Rectal smooth muscle tissue (tissue), 1 donor: ENCODE measurements around the gene S100A7.

Experiments
- H3K27ac ChIP-seq: one replicate; pipeline ENCODE4 v1.7.0; 2013; ENCODE audit warnings: low read depth, low read length, inconsistent platforms
- H3K27me3 ChIP-seq: one replicate; pipeline ENCODE4 v1.7.0; 2013; ENCODE audit warnings: low read length; ENCODE audit not compliant: control insufficient read depth, insufficient read depth
- H3K36me3 ChIP-seq: one replicate; pipeline ENCODE4 v1.7.0; 2013; ENCODE audit warnings: low read length; ENCODE audit not compliant: control insufficient read depth, insufficient read depth
- H3K4me1 ChIP-seq: one replicate; pipeline ENCODE4 v1.7.0; 2013; ENCODE audit warnings: low read length; ENCODE audit not compliant: control insufficient read depth, insufficient read depth
- H3K4me3 ChIP-seq: one replicate; pipeline ENCODE4 v1.7.0; 2013; ENCODE audit warnings: low read length
- H3K9ac ChIP-seq: one replicate; pipeline ENCODE4 v1.7.0; 2013; ENCODE audit warnings: low read length

The S100A7 gene

GRCh38 chr1:153460551-153460950, at the start of gene S100A7:
Gene S100A7, minus strand, starts transcription at chr1:153460651. Its CDS starts 1,638 bp downstream, at chr1:153459013.
- H3K4me1 ChIP-seq: no peaks in the 10 kb centered on the region
- H3K27me3 ChIP-seq: no peaks in the 10 kb centered on the region
- H3K36me3 ChIP-seq: no peaks in the 10 kb centered on the region
- no peak within 1 kb of the TSS for H3K27ac ChIP-seq
- no peak within 1 kb of the TSS for H3K4me3 ChIP-seq
- no peak within 1 kb of the TSS for H3K9ac ChIP-seq

- no peaks in the 10 kb centered on the region for H3K27me3 ChIP-seq
- H3K9ac ChIP-seq: no peak overlapping the region
- no peaks in the 10 kb centered on the region for H3K36me3 ChIP-seq
- no peak overlapping the region for H3K4me3 ChIP-seq
- peaks cover 17% of the 10 kb centered on the region for H3K4me1 ChIP-seq
- no peak overlapping the region for H3K27ac ChIP-seq
These were observed 49.4 kb upstream of the S100A7 start for GRCh38 chr1:153509729-153510354.

GRCh38 chr1:153509036-153509435, 48.6 kb upstream of the S100A7 start:
- Histone ChIP-seq H3K36me3 (no peaks in the 10 kb centered on the region), H3K27ac (no peak overlapping the region), H3K4me3 (no peak overlapping the region), H3K27me3 (no peaks in the 10 kb centered on the region), H3K9ac (no peak overlapping the region), H3K4me1 (peaks cover 17% of the 10 kb centered on the region)

GRCh38 chr1:153507926-153508583, 47.6 kb upstream of the S100A7 start:
- Histone ChIP-seq H3K9ac (no peak overlapping the region), H3K4me1 (peaks cover 17% of the 10 kb centered on the region), H3K4me3 (no peak overlapping the region), H3K27me3 (no peaks in the 10 kb centered on the region), H3K36me3 (no peaks in the 10 kb centered on the region), H3K27ac (peak overlapping the region; percentile 90)

DNA sequence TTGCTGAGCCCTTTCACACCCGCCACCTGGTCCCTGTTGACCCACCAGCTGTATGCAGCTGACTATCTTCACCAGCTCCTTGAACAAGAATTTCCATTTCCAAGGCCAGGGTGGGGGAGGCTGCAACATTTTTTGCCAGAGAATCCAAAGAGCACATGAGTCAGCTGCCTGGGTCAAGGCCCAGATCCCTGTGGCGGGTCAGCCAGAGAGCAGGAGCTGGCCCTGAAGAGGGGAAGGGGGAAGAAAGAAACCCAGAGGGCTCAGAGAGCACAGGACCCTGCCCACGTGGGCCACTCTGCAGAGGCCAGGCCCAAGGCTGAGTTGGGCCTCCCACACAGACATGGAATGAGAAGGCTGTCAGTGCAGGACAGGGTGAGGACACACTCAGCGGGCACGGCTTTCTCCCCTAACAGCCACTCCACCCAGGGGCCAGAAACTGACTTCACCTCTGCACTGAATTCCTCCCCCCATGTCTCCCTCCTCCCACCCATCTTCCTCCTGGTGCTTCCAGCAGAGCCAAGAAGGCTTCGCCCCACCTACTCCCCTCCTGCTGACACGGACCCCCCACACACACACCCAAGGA, 46.5 kb upstream of the S100A7 start:
- Histone ChIP-seq H3K36me3 (no peaks in the 10 kb centered on the region), H3K4me3 (peak overlapping the region; percentile 42), H3K9ac (no peak overlapping the region), H3K27me3 (no peaks in the 10 kb centered on the region), H3K4me1 (peaks cover 17% of the 10 kb centered on the region), H3K27ac (peak overlapping the region; percentile 90)

- no peaks in the 10 kb centered on the region for H3K36me3 ChIP-seq
- no peak overlapping the region for H3K4me3 ChIP-seq
- peaks cover 17% of the 10 kb centered on the region for H3K4me1 ChIP-seq
- H3K9ac ChIP-seq: no peak overlapping the region
- H3K27ac ChIP-seq: peak overlapping the region; percentile 90
- H3K27me3 ChIP-seq: no peaks in the 10 kb centered on the region
These were observed 45.9 kb upstream of the S100A7 start for GRCh38 chr1:153506386-153506785.

DNA sequence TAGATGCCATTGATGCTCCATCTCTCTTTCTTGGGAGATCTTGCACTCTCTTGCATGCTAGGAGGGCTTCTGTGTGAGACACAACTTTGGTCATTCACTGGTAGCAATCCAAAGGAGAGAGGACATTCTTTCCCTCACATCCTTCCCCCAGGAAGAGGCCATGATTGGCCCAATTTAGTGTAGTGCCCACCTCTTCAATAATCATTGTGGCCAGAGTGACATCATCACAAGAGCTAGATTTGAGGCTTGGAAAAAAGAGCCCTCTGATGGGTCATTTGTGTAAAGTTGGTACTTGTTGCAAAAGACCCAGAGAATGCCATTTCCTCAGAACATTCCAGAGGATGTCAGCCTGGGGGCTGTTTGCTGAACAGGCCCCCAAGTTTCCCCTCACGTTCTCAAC, 45.1 kb upstream of the S100A7 start:
- Histone ChIP-seq H3K27ac (peak overlapping the region; percentile 18), H3K9ac (no peak overlapping the region), H3K4me1 (peaks cover 17% of the 10 kb centered on the region), H3K36me3 (no peaks in the 10 kb centered on the region), H3K4me3 (no peak overlapping the region), H3K27me3 (no peaks in the 10 kb centered on the region)

GRCh38 chr1:153503766-153504165, 43.3 kb upstream of the S100A7 start:
- no peak overlapping the region for H3K27ac ChIP-seq
- peaks cover 17% of the 10 kb centered on the region for H3K4me1 ChIP-seq
- H3K9ac ChIP-seq: no peak overlapping the region
- no peak overlapping the region for H3K4me3 ChIP-seq
- H3K27me3 ChIP-seq: no peaks in the 10 kb centered on the region
- H3K36me3 ChIP-seq: no peaks in the 10 kb centered on the region

DNA sequence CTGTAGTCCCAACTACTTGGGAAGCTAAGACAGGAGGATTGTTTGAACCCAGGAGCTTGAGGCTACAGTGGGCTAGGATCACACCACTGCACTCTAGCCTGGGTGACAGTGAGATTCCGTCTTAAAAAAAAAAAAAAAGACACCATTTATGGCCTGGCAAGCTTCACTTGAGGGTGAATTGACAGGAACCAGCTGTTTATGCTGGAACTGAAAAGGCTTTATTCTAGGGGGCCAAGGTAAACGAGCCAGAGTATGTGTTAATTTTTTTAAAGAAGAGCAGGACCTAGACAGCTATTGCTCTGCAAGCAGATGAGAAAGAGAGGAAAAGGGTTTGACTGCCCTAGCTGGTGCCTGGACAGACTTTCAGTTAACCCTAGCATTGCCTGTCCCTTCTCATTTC, 38.3 kb upstream of the S100A7 start:
- H3K9ac ChIP-seq: no peak overlapping the region
- H3K4me3 ChIP-seq: no peak overlapping the region
- no peaks in the 10 kb centered on the region for H3K36me3 ChIP-seq
- H3K27ac ChIP-seq: no peak overlapping the region
- no peaks in the 10 kb centered on the region for H3K4me1 ChIP-seq
- no peaks in the 10 kb centered on the region for H3K27me3 ChIP-seq

DNA sequence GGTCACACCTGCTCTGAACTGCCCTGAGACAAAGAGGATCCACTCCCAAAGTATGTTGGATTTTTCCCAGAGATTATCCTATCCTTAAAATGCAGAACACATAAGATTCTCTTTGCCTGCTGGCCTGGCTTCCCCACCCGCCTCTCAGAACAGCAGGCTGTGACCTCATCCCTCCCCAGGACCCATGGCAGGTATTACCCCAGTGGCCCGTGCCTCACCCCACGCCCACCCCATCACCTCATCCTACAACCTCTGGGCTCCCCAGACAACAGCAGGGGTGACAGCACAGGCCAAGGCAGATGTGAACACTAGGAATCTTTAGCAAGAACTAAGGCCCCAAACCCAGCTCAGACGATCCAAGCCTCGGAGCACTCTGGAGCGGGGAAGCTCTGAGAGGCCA, 35.1 kb upstream of the S100A7 start:
- Histone ChIP-seq H3K4me3 (no peak overlapping the region), H3K27ac (no peak overlapping the region), H3K36me3 (no peaks in the 10 kb centered on the region), H3K9ac (no peak overlapping the region), H3K4me1 (peaks cover 5% of the 10 kb centered on the region), H3K27me3 (no peaks in the 10 kb centered on the region)

DNA sequence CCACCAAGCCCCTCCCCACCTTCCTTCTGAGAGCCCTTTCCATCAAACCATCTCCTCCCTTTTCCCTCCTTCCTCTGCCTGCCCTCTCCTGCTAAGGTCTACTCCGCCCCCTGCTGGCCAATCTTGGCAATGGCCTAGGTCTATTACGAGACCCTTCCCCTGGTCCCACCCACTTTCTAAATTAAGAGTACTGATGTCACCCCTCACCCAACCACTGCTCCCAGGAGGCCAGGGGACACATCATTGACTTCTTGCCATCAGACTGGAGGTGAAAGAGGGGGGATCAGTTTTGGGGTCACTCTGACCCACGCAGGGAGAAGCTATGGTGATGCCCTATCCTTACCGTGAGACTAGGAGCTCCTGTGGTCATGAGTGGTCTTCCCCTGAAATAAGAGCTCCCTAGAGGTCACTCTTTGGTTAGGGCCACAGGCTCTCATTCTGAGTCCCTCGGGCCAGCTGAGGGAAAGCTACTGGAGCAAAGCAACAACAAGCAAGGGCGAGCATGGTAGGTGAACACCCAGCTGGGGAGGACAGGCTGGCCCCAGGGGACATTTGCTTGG, 34.6 kb upstream of the S100A7 start:
- H3K27me3 ChIP-seq: no peaks in the 10 kb centered on the region
- H3K27ac ChIP-seq: no peak overlapping the region
- H3K4me3 ChIP-seq: no peak overlapping the region
- no peaks in the 10 kb centered on the region for H3K36me3 ChIP-seq
- no peak overlapping the region for H3K9ac ChIP-seq
- peaks cover 5% of the 10 kb centered on the region for H3K4me1 ChIP-seq

- H3K36me3 ChIP-seq: no peaks in the 10 kb centered on the region
- peak overlapping the region; percentile 29 for H3K27ac ChIP-seq
- H3K4me3 ChIP-seq: no peak overlapping the region
- H3K9ac ChIP-seq: no peak overlapping the region
- no peaks in the 10 kb centered on the region for H3K27me3 ChIP-seq
- H3K4me1 ChIP-seq: peaks cover 5% of the 10 kb centered on the region
These were observed 33.0 kb upstream of the S100A7 start for GRCh38 chr1:153493343-153493960.
